ENCODE measurements around the gene CAVIN2. TPM values are rescaled to one million over a fixed set of nuclear protein-coding genes. Genes with fewer than 3 reads are reported as not detected.

CAVIN2 gene
- total RNA-seq, 6 experiments from 2014 or later, result 3.1 to 15.9 (median 14.5) TPM

GRCh38 chr2:191832668-191833067 lies 14.2 kb downstream of the CAVIN2 start:
- TF ChIP-seq, protein P1, sequence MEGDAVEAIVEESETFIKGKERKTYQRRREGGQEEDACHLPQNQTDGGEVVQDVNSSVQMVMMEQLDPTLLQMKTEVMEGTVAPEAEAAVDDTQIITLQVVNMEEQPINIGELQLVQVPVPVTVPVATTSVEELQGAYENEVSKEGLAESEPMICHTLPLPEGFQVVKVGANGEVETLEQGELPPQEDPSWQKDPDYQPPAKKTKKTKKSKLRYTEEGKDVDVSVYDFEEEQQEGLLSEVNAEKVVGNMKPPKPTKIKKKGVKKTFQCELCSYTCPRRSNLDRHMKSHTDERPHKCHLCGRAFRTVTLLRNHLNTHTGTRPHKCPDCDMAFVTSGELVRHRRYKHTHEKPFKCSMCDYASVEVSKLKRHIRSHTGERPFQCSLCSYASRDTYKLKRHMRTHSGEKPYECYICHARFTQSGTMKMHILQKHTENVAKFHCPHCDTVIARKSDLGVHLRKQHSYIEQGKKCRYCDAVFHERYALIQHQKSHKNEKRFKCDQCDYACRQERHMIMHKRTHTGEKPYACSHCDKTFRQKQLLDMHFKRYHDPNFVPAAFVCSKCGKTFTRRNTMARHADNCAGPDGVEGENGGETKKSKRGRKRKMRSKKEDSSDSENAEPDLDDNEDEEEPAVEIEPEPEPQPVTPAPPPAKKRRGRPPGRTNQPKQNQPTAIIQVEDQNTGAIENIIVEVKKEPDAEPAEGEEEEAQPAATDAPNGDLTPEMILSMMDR (IDR thresholded peaks at IDR 0.05), result no peak
- no peaks in the 10 kb centered on the region for H3K9me3 Mint-ChIP-seq
- H3K27me3 Mint-ChIP-seq (ENCODE audit: insufficient read depth), result no peaks in the 10 kb centered on the region; the same call in 1 of the 2 replicates
- peaks cover 34% of the 10 kb centered on the region for H3K4me1 Mint-ChIP-seq (ENCODE audit: low read depth)
- no peak overlapping the region for H3K4me3 Mint-ChIP-seq
- no peak overlapping the region for H3K27ac Mint-ChIP-seq
- peaks cover 15% of the 10 kb centered on the region; the same call in 1 of the 2 replicates for H3K36me3 Mint-ChIP-seq (ENCODE audit: low read depth)
- no peak for DNase-seq

DNA sequence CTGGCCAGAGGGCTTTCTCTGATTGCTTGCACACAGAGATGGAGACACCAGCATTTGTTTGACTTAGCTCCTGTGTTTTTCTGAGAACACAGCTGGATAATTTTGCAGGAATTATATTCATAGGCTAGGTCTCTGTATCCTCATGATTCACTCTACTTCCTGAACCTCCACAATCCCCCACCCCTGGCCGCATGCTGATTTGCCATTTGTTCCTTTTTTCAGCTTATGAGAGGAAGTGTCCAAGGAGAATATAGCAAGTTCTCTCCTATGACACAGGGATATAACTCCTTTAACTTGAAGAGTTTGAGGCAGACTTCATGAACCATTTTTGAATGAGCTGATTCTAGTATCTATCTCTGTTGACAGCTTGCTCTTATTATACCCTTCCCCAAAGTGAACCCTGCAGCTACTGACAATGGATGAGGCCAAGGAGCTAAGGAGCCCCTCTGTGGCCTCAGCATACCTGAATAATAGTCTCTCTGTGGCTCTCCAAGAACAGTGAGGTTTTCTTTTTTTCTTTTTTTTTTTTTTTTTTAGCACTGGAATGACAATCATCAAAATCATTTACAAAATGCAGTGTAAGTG lies 15.4 kb downstream of the CAVIN2 start:
- peaks cover 23% of the 10 kb centered on the region for H3K4me1 Mint-ChIP-seq (ENCODE audit: low read depth)

GRCh38 chr2:191824398-191824797 lies 22.5 kb downstream of the CAVIN2 start:
- no peaks in the 10 kb centered on the region; the same call in 1 of the 2 replicates for H3K36me3 Mint-ChIP-seq (ENCODE audit: low read depth)

More for the DNA sequence above, 15.4 kb downstream of the CAVIN2 start:
- H3K27ac Mint-ChIP-seq, result no peak overlapping the region
- no peak overlapping the region for H3K4me3 Mint-ChIP-seq
- DNase-seq, result no peak
- TF ChIP-seq, protein P1 (IDR thresholded peaks at IDR 0.05), result no peak
- H3K36me3 Mint-ChIP-seq (ENCODE audit: low read depth), result peaks cover 12% of the 10 kb centered on the region; the same call in 1 of the 2 replicates
- H3K9me3 Mint-ChIP-seq, result no peaks in the 10 kb centered on the region
- no peaks in the 10 kb centered on the region; the same call in 1 of the 2 replicates for H3K27me3 Mint-ChIP-seq (ENCODE audit: insufficient read depth)

DNA sequence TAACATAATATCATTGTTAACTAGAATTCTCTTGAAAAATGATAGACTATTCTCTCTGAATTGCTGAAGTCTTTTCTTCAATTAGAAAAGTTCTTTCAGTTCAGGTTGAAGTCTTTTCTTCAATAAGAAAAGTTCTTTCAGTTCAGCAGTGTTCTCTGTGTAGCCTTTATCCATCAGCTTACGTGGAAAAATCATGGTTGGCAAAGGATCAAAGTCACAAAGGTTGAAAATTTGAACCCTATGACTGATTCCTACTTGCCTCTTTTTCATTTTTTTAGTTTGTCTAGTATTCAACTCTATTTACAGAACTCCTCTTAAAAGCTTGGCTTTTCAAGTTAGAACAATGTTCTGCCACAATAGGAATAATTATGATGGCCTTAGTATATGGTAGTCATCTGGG lies 25.8 kb downstream of the CAVIN2 start:
- DNase-seq, result no peak
- Mint-ChIP-seq H3K27me3 (ENCODE audit: insufficient read depth) (peaks cover 3% of the 10 kb centered on the region; the same call in 1 of the 2 replicates), H3K9me3 (no peaks in the 10 kb centered on the region), H3K36me3 (ENCODE audit: low read depth) (no peaks in the 10 kb centered on the region; the same call in 1 of the 2 replicates), H3K4me3 (no peak overlapping the region), H3K27ac (no peak overlapping the region), H3K4me1 (ENCODE audit: low read depth) (peaks cover 6% of the 10 kb centered on the region)
- TF ChIP-seq, protein P1 (IDR thresholded peaks at IDR 0.05), result no peak

More at GRCh38 chr2:191824398-191824797, 22.5 kb downstream of the CAVIN2 start:
- no peaks in the 10 kb centered on the region for H3K27me3 Mint-ChIP-seq (ENCODE audit: insufficient read depth)
- TF ChIP-seq, protein P1 (IDR thresholded peaks at IDR 0.05), result no peak
- peaks cover 6% of the 10 kb centered on the region for H3K4me1 Mint-ChIP-seq (ENCODE audit: low read depth)
- no peaks in the 10 kb centered on the region for H3K9me3 Mint-ChIP-seq
- H3K4me3 Mint-ChIP-seq, result no peak overlapping the region
- DNase-seq, result no peak
- H3K27ac Mint-ChIP-seq, result no peak overlapping the region

DNA sequence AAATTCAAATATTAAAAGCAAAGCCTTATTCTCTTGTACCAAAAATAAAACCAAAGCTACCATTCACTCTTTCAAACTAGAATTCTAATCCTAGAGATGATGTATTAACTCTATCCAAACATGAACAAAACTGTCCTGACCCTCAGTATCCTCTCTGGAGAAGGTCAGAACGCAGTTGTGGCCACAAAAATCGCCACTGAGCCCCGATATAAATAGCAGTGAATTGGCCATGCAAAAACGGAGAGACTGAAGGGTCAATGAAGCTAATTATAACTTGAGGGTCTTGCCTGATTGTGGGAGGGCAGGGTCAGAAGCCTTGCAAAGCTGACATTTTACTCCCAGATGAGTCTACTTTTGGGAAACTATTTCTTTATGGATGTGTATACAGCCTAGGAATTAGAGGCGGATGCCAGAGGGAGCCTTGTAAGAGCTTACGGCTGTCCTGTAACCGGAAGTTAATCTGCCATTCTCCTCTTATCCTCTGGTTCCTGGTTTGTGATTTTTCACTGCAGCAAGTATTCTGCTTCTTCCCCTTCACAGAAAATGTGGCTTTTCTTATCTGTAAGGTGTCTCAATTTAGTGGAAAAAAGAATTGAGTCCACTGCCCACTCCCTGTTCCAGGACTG lies 28.1 kb downstream of the CAVIN2 start:
- no peak overlapping the region for H3K27ac Mint-ChIP-seq
- H3K4me3 Mint-ChIP-seq, result no peak overlapping the region
- H3K4me1 Mint-ChIP-seq (ENCODE audit: low read depth), result no peaks in the 10 kb centered on the region
- no peaks in the 10 kb centered on the region for H3K9me3 Mint-ChIP-seq
- DNase-seq, result no peak
- H3K36me3 Mint-ChIP-seq (ENCODE audit: low read depth), result no peaks in the 10 kb centered on the region; the same call in 1 of the 2 replicates
- TF ChIP-seq, protein P1 (IDR thresholded peaks at IDR 0.05), result no peak
- H3K27me3 Mint-ChIP-seq (ENCODE audit: insufficient read depth), result peaks cover 3% of the 10 kb centered on the region; the same call in 1 of the 2 replicates

Measured in HFFc6 (cell line).